Keratinocyte (primary cell): ENCODE measurements around the gene SLC4A9. TPM values are rescaled to one million over a fixed set of nuclear protein-coding genes. Genes with fewer than 3 reads are reported as not detected.
A peak's percentile ranks its signal among the peaks of the same experiment; 100 is the strongest.

Source experiments
- DNase-seq: peaks from one replicate; pipeline ENCODE4 v3.0.0-alpha.2; 2011; ENCODE audit warnings: low read depth, missing footprints, low spot score
- FAIRE-seq: peaks from 2 replicates; lab custom pipeline; 2011; peaks lifted over from hg19 to GRCh38; lab: Jason Lieb, UNC
- H2AFZ ChIP-seq: 2 replicates; pipeline ENCODE4 v1.6.0; 2012; ENCODE audit warnings: low read length, control low read depth, inconsistent platforms; ENCODE audit not compliant: control insufficient read depth
- H3K27ac ChIP-seq: 2 replicates; pipeline ENCODE4 v1.5.1; 2011; ENCODE audit warnings: low read length; ENCODE audit not compliant: control insufficient read depth, insufficient read depth
- H3K27me3 ChIP-seq: 3 replicates; pipeline ENCODE4 v1.6.0; 2011; ENCODE audit warnings: low read length; ENCODE audit not compliant: control insufficient read depth, insufficient read depth; ENCODE audit errors: extremely low read depth
- H3K36me3 ChIP-seq, 2 experiments: 2 replicates in 1 of 2; 3 replicates in 1 of 2; pipeline ENCODE4 v1.5.1; 2011; ENCODE audit warnings: low read length in 2 of 2, mild to moderate bottlenecking in 1 of 2; ENCODE audit not compliant: control insufficient read depth in 2 of 2, insufficient read depth in 2 of 2; ENCODE audit errors: extremely low read depth in 1 of 2
- H3K4me1 ChIP-seq: 3 replicates; pipeline ENCODE4 v1.5.1; 2011; ENCODE audit warnings: low read length; ENCODE audit not compliant: control insufficient read depth, insufficient read depth; ENCODE audit errors: extremely low read depth
- H3K4me2 ChIP-seq: 3 replicates; pipeline ENCODE4 v1.6.0; 2011; ENCODE audit warnings: low read depth, low read length; ENCODE audit not compliant: control insufficient read depth, insufficient read depth; ENCODE audit errors: extremely low read depth
- H3K4me3 ChIP-seq, 3 experiments: fragments of 200-600 bp in 1 of 3; sonication (generic) in 1 of 3; 2 replicates in 2 of 3; 3 replicates in 1 of 3; pipeline ENCODE4 v1.5.1; 2011 to 2016; ENCODE audit warnings: low read length in 3 of 3, mild to moderate bottlenecking in 3 of 3, control low read depth in 2 of 3, inconsistent platforms in 1 of 3, low read depth in 1 of 3, mixed read lengths in 1 of 3, mixed run types in 1 of 3, moderate library complexity in 1 of 3; ENCODE audit not compliant: control insufficient read depth in 2 of 3, insufficient read depth in 2 of 3; ENCODE audit errors: extremely low read depth in 1 of 3
- H3K79me2 ChIP-seq: 2 replicates; pipeline ENCODE4 v1.6.0; 2012; ENCODE audit warnings: low read length; ENCODE audit not compliant: control insufficient read depth, insufficient read depth
- H3K9ac ChIP-seq: 3 replicates; pipeline ENCODE4 v1.6.0; 2011; ENCODE audit warnings: low read length; ENCODE audit not compliant: control insufficient read depth, insufficient read depth; ENCODE audit errors: extremely low read depth
- H3K9me1 ChIP-seq: 3 replicates; pipeline ENCODE4 v1.6.0; 2011; ENCODE audit warnings: low read length; ENCODE audit not compliant: control insufficient read depth, insufficient read depth; ENCODE audit errors: extremely low read depth
- H3K9me3 ChIP-seq: 2 replicates; pipeline ENCODE4 v1.5.1; 2012; ENCODE audit warnings: low read depth, low read length; ENCODE audit not compliant: control insufficient read depth
- H4K20me1 ChIP-seq: 3 replicates; pipeline ENCODE4 v1.6.0; 2011; ENCODE audit warnings: low read length; ENCODE audit not compliant: control insufficient read depth, insufficient read depth; ENCODE audit errors: extremely low read depth
- EZH2 ChIP-seq: IDR thresholded peaks from one replicate; pipeline ENCODE4 v1.6.1; 2012; ENCODE audit warnings: inconsistent platforms, mild to moderate bottlenecking, low read length, moderate library complexity
- dilution Hi-C: fragments of 300-500 bp; cut with MboI; formaldehyde crosslinking; loops from one replicate; pipeline ENCODE4 v1.7.0; 2020; ENCODE audit warnings: low sequenced_read_pairs; ENCODE audit not compliant: extremely low pct_ligation_motif_present
- polyA plus RNA-seq, 5 experiments: library from polyadenylated mRNA; depleted of rRNA in 3 of 5; stranded (reverse) in 3 of 5; stranded (forward) in 1 of 5; unstranded in 1 of 5; fragments of >200 nt; gene quantifications; 1 replicate in 1 of 5; 2 replicates in 3 of 5; 3 replicates in 1 of 5; pipeline versions ENCODE4 v1.2.1 to v1.2.3, GENCODE V29; 2011 to 2012; ENCODE audit warnings: missing spikeins in 2 of 5, low read depth in 1 of 5, low replicate concordance in 1 of 5
- TF ChIP-seq, protein P1 (sequence below), 3 experiments: IDR thresholded peaks in 1 of 3; conservative IDR thresholded peaks in 1 of 3; optimal IDR thresholded peaks in 1 of 3; 2 replicates in 2 of 3; 3 replicates in 1 of 3; pipeline versions ENCODE3 to v1.5.1; 2011; ENCODE audit warnings: low read length in 3 of 3, mild to moderate bottlenecking in 3 of 3, moderate library complexity in 2 of 3, control low read depth in 1 of 3, inconsistent platforms in 1 of 3; ENCODE audit not compliant: insufficient read depth in 2 of 3; ENCODE audit errors: extremely low read depth in 1 of 3

Gene SLC4A9
- polyA plus RNA-seq, 1 donor (not counting 4 experiments of a cell fraction or from before 2014, with no cell fraction given): 0.07 TPM

GRCh38 chr5:140340605-140341121 lies 19.3 kb upstream of the SLC4A9 start:
- DNase-seq: no peak
- Histone ChIP-seq H3K36me3 (peaks cover 32 to 65% of the 10 kb centered on the region in 2 experiments), H3K9ac (no peak overlapping the region), H3K27ac (no peak overlapping the region), H3K27me3 (no peaks in the 10 kb centered on the region), H3K9me3 (no peaks in the 10 kb centered on the region), H4K20me1 (peaks cover 26% of the 10 kb centered on the region), H3K4me1 (peaks cover 75% of the 10 kb centered on the region), H3K4me3 (no peak overlapping the region), H3K79me2 (peaks cover 58% of the 10 kb centered on the region), H3K9me1 (peaks cover 17% of the 10 kb centered on the region), H2AFZ (no peak overlapping the region), H3K4me2 (peak overlapping the region; percentile 69)
- FAIRE-seq: no peak
- dilution Hi-C loops: no loop called here
- no peak for TF ChIP-seq EZH2
- TF ChIP-seq, protein P1, sequence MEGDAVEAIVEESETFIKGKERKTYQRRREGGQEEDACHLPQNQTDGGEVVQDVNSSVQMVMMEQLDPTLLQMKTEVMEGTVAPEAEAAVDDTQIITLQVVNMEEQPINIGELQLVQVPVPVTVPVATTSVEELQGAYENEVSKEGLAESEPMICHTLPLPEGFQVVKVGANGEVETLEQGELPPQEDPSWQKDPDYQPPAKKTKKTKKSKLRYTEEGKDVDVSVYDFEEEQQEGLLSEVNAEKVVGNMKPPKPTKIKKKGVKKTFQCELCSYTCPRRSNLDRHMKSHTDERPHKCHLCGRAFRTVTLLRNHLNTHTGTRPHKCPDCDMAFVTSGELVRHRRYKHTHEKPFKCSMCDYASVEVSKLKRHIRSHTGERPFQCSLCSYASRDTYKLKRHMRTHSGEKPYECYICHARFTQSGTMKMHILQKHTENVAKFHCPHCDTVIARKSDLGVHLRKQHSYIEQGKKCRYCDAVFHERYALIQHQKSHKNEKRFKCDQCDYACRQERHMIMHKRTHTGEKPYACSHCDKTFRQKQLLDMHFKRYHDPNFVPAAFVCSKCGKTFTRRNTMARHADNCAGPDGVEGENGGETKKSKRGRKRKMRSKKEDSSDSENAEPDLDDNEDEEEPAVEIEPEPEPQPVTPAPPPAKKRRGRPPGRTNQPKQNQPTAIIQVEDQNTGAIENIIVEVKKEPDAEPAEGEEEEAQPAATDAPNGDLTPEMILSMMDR (optimal IDR thresholded peaks at IDR 0.05 in 1 of 3, IDR thresholded peaks at IDR 0.05 in 1 of 3, conservative IDR thresholded peaks at IDR 0.05 in 1 of 3; ENCODE audit: extremely low read depth in 1 of 3, insufficient read depth in 2 of 3, low read length in 3 of 3): no peak

GRCh38 chr5:140341591-140341990 lies 18.4 kb upstream of the SLC4A9 start:
- dilution Hi-C loops: no loop called here
- no peaks in the 10 kb centered on the region for H3K27me3 ChIP-seq
- H2AFZ ChIP-seq: no peak overlapping the region
- H3K4me3 ChIP-seq: peak overlapping the region in 1 of 3 experiments; percentile 34
- H3K36me3 ChIP-seq: peaks cover 23 to 56% of the 10 kb centered on the region in 2 experiments
- H3K79me2 ChIP-seq: peaks cover 65% of the 10 kb centered on the region
- H3K27ac ChIP-seq: peak overlapping the region; percentile 22
- H3K4me2 ChIP-seq: peak overlapping the region; percentile 69
- peaks cover 17% of the 10 kb centered on the region for H3K9me1 ChIP-seq
- TF ChIP-seq EZH2: no peak
- TF ChIP-seq, protein P1 (optimal IDR thresholded peaks at IDR 0.05 in 1 of 3, IDR thresholded peaks at IDR 0.05 in 1 of 3, conservative IDR thresholded peaks at IDR 0.05 in 1 of 3; ENCODE audit: extremely low read depth in 1 of 3, insufficient read depth in 2 of 3, low read length in 3 of 3): no peak
- DNase-seq: no peak
- peaks cover 26% of the 10 kb centered on the region for H4K20me1 ChIP-seq
- no peak overlapping the region for H3K9ac ChIP-seq
- H3K4me1 ChIP-seq: peaks cover 75% of the 10 kb centered on the region
- no peak for FAIRE-seq
- H3K9me3 ChIP-seq: no peaks in the 10 kb centered on the region
